Uterus (tissue), 4 donors: ENCODE measurements around the gene TIGIT. TPM values are rescaled to one million over a fixed set of nuclear protein-coding genes. Genes with fewer than 3 reads are reported as not detected.

ENCODE experiments used
- DNase-seq, 2 donors: peaks; one replicate each; pipeline ENCODE4 v3.0.0-alpha.2; 2019 to 2020
- H3K27ac ChIP-seq, 2 donors: fragments of 200-600 bp; sonication (generic); 1 replicate in 1 of 2; 2 replicates in 1 of 2; pipeline ENCODE4 v1.5.1; 2016 to 2018
- H3K27me3 ChIP-seq, 2 donors: fragments of 200-600 bp; sonication (generic); one replicate each; pipeline ENCODE4 v1.5.1; 2018 to 2019; ENCODE audit warnings: control low read depth in 1 of 2
- H3K36me3 ChIP-seq, 2 donors: fragments of 200-600 bp; sonication (generic); one replicate each; pipeline ENCODE4 v1.5.1; 2019; ENCODE audit warnings: control low read depth in 1 of 2
- H3K4me1 ChIP-seq, 2 donors: fragments of 200-600 bp; sonication (generic); one replicate each; pipeline ENCODE4 v1.5.1; 2018 to 2019; ENCODE audit warnings: control low read depth in 1 of 2
- H3K4me3 ChIP-seq, 2 donors: fragments of 200-600 bp; sonication (generic); 1 replicate in 1 of 2; 2 replicates in 1 of 2; pipeline ENCODE4 v1.5.1; 2018 to 2019; ENCODE audit warnings: mild to moderate bottlenecking in 1 of 2
- H3K9me3 ChIP-seq, 2 donors: fragments of 200-600 bp; sonication (generic); one replicate each; pipeline ENCODE4 v1.5.1; 2019; ENCODE audit warnings: control low read depth in 1 of 2
- POLR2A ChIP-seq, 2 donors: fragments of 450-650 bp; IDR thresholded peaks; one replicate each; pipeline ENCODE4 v1.6.1; 2016; ENCODE audit warnings: antibody characterized with exemption in 2 of 2, mild to moderate bottlenecking in 1 of 2, moderate library complexity in 1 of 2
- intact Hi-C: fragments of 100-400 bp; cut with DNase I; formaldehyde crosslinking; loops from one replicate; pipeline ENCODE4 v1.15.1; 2023; ENCODE audit warnings: low total_unique reads
- total RNA-seq, 4 donors: library from RNA; depleted of rRNA in 3 of 4; stranded (reverse); fragments of >200 nt in 3 of 4; gene quantifications; one replicate each; pipeline versions ENCODE4 v1.1.0 to v1.2.4, GENCODE V29; 2014 to 2023
- TF ChIP-seq, protein P1 (sequence below), 4 experiments: fragments of 200-600 bp in 2 of 4; fragments of 450-650 bp in 2 of 4; sonication (generic) in 2 of 4; IDR thresholded peaks; one replicate each; pipeline ENCODE4 v1.5.1; 2016 to 2019; ENCODE audit warnings: antibody characterized with exemption in 4 of 4, mild to moderate bottlenecking in 2 of 4, moderate library complexity in 1 of 4
- donor health status: DM: yes; HTN: yes; CAD: no.

Gene TIGIT
- total RNA-seq, 4 donors from 2014 or later = 0.12 to 0.28 TPM; not detected in 2

DNA sequence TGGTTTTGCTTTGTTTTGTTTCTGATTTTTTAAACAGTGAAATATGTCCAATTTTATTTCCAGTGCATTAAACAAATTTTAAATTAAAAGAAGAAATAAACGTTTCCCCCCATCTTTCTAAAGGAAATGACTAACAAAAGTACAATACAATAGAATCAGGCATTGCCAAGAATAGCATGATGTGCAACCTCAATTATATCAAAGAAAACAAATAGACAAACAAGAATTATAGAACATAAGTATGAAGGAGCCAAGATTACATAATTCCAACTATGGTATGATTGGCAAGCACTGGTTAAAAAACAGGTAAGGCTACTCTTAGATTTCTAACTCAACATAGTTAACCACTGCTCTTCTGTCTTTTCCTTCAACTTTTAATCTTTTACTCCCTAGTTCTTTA lies 26.4 kb downstream of the TIGIT start:
- intact Hi-C loops = no loop called here
- Histone ChIP-seq H3K4me3 (no peak overlapping the region), H3K27ac (no peak overlapping the region), H3K9me3 (no peaks in the 10 kb centered on the region), H3K4me1 (no peaks in the 10 kb centered on the region), H3K36me3 (no peaks in the 10 kb centered on the region), H3K27me3 (no peaks in the 10 kb centered on the region)
- DNase-seq = no peak
- TF ChIP-seq, protein P1, sequence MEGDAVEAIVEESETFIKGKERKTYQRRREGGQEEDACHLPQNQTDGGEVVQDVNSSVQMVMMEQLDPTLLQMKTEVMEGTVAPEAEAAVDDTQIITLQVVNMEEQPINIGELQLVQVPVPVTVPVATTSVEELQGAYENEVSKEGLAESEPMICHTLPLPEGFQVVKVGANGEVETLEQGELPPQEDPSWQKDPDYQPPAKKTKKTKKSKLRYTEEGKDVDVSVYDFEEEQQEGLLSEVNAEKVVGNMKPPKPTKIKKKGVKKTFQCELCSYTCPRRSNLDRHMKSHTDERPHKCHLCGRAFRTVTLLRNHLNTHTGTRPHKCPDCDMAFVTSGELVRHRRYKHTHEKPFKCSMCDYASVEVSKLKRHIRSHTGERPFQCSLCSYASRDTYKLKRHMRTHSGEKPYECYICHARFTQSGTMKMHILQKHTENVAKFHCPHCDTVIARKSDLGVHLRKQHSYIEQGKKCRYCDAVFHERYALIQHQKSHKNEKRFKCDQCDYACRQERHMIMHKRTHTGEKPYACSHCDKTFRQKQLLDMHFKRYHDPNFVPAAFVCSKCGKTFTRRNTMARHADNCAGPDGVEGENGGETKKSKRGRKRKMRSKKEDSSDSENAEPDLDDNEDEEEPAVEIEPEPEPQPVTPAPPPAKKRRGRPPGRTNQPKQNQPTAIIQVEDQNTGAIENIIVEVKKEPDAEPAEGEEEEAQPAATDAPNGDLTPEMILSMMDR (IDR thresholded peaks at IDR 0.05) = no peak
- TF ChIP-seq POLR2A (IDR thresholded peaks at IDR 0.05) = no peak

DNA sequence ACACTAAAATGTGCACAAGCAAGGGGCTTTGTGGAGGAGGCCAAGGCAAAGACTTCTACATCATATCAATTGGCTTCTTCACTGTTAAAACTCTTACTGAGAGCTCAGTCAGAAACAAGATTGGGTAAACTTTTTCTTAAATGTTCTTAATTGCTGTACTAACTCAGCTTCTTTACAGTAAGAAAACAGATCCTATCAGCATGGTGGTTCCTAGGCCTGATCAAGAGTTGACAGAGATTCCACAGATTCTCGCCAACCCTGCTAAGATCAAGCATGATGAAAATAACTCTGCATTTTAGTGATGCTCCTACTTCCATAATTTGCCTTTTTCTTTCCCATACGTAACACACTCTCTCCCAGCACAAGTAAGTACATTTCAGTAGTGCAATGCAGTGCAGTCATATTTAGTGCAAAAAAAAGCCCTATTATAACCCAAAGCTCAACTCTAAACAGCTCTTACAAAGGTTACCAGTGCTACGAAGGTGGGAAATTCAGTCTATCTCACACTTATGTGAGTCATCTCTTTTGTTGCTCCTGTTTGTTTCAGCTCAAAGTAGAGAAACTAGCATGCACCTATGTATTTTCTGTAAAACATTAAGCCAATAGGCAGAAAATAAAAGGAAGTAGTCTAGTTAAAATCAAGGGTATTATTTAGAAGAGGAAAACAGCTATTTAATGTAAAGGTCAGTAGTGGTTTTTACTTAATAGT lies 29.9 kb downstream of the TIGIT start:
- TF ChIP-seq, protein P1 (IDR thresholded peaks at IDR 0.05) = no peak
- no peak for TF ChIP-seq POLR2A (IDR thresholded peaks at IDR 0.05)

DNA sequence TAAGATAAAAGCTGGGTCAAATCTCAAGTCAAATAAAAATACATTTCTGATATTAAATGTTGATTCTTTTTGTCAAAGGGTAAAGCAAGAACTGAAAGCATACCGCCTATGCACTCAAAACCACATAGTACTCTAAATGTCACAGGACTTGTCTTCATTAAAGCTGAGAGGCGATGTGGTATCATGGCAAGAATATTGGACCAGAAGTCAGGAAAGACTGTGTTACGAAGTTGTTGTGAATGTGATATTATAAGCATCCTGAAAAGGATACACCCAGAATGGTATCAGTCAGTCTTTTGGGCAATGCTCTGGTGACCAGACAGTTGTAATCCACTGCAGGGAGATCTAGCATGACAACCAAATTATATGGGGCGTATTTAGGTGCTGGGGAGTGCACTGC lies 33.8 kb downstream of the TIGIT start:
- intact Hi-C loops = no loop called here
- Histone ChIP-seq H3K9me3 (no peaks in the 10 kb centered on the region), H3K4me1 (no peaks in the 10 kb centered on the region), H3K36me3 (no peaks in the 10 kb centered on the region), H3K4me3 (no peak overlapping the region), H3K27me3 (no peaks in the 10 kb centered on the region), H3K27ac (no peak overlapping the region)
- DNase-seq = no peak
- no peak for TF ChIP-seq POLR2A (IDR thresholded peaks at IDR 0.05)
- TF ChIP-seq, protein P1 (IDR thresholded peaks at IDR 0.05) = no peak

More for the DNA sequence above, 29.9 kb downstream of the TIGIT start:
- Histone ChIP-seq H3K4me1 (no peaks in the 10 kb centered on the region), H3K4me3 (no peak overlapping the region), H3K27me3 (no peaks in the 10 kb centered on the region), H3K27ac (no peak overlapping the region), H3K36me3 (no peaks in the 10 kb centered on the region), H3K9me3 (no peaks in the 10 kb centered on the region)
- no peak for DNase-seq
- intact Hi-C loops = no loop called here

DNA sequence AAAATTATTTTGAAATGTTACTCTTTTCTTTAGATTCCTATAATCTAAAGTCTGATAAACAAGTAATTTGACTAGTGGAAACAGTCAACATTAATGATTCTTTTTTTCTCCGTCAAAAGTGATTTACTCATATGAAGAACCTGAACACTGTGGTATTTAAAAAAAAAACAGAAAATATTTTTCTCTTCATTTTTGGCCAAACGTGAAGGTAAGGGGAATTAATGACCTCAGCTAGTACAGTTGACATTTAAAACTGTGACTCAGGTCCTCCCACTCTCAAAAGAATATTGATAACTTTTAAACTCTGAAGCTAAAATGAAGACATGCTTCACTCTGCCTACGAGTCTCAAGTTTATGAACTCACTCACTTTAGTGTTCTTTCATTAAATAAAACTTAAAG lies 34.5 kb downstream of the TIGIT start:
- H3K27ac ChIP-seq = no peak overlapping the region
- TF ChIP-seq POLR2A (IDR thresholded peaks at IDR 0.05) = no peak
- TF ChIP-seq, protein P1 (IDR thresholded peaks at IDR 0.05) = no peak
- H3K36me3 ChIP-seq = no peaks in the 10 kb centered on the region
- no peaks in the 10 kb centered on the region for H3K27me3 ChIP-seq
- H3K4me1 ChIP-seq = no peaks in the 10 kb centered on the region
- H3K9me3 ChIP-seq = no peaks in the 10 kb centered on the region
- intact Hi-C loops = no loop called here
- no peak overlapping the region for H3K4me3 ChIP-seq
- no peak for DNase-seq

DNA sequence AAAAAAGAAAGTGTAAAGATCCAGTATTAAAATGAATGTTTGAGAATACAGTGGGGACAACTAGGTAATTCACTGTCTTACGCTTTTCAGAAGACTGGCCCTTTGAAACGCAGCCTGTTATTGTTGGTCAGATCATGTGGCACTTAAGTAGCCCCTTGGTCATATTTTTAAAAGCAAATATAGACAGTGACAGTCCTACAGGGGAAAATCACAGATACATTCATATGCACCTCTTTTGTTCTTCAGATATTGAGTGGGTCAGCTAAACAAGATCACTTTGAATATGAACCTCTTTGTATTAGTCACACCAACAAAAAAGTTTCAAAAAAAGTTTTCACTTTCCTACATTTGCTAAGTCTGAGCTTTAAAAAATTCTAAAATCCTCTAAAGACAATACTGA lies 36.0 kb downstream of the TIGIT start:
- Histone ChIP-seq H3K4me3 (no peak overlapping the region), H3K4me1 (no peaks in the 10 kb centered on the region), H3K27me3 (no peaks in the 10 kb centered on the region), H3K36me3 (no peaks in the 10 kb centered on the region), H3K9me3 (no peaks in the 10 kb centered on the region), H3K27ac (no peak overlapping the region)
- no peak for DNase-seq
- intact Hi-C loops = no loop called here
- no peak for TF ChIP-seq POLR2A (IDR thresholded peaks at IDR 0.05)
- TF ChIP-seq, protein P1 (IDR thresholded peaks at IDR 0.05) = no peak
